Adrenal gland (tissue), 5 donors: ENCODE results near the gene IL18R1.

Experiments
- POLR2A ChIP-seq, 2 donors: fragments of 450-650 bp; IDR thresholded peaks; one replicate each; pipeline ENCODE4 v1.6.1; 2017; ENCODE audit warnings: antibody characterized with exemption in 2 of 2, mild to moderate bottlenecking in 2 of 2, moderate library complexity in 1 of 2
- TF ChIP-seq, protein P1 (sequence below), 6 experiments: fragments of 450-650 bp in 4 of 6; fragments of 200-600 bp in 2 of 6; sonication (generic) in 1 of 6; IDR thresholded peaks; 1 replicate in 5 of 6; 2 replicates in 1 of 6; pipeline versions ENCODE4 v1.5.1 to v1.8.0; 2016 to 2021; ENCODE audit warnings: antibody characterized with exemption in 6 of 6, mild to moderate bottlenecking in 2 of 6, moderate library complexity in 1 of 6
- donor health status: DM: no; HTN: no; CAD: no.

DNA sequence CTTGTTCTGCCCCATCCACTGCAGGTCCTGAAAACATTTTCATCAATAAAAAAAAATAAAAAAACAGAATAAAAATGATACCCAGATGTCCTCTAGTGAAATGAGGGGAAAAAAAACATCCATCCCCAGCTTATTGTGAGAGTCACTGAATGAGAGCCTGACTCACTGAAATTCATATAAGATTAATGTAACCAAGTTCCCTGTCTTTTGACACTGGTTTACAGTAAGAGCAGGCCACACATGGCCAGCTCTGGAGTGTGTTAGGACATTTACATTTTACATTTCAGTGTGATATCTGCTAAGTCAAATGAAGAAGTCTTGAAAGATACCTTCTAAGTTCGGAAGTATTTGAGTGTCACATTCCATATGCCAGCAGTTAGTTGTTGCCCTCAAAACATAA is 21.1 kb upstream of the IL18R1 start:
- TF ChIP-seq, protein P1, sequence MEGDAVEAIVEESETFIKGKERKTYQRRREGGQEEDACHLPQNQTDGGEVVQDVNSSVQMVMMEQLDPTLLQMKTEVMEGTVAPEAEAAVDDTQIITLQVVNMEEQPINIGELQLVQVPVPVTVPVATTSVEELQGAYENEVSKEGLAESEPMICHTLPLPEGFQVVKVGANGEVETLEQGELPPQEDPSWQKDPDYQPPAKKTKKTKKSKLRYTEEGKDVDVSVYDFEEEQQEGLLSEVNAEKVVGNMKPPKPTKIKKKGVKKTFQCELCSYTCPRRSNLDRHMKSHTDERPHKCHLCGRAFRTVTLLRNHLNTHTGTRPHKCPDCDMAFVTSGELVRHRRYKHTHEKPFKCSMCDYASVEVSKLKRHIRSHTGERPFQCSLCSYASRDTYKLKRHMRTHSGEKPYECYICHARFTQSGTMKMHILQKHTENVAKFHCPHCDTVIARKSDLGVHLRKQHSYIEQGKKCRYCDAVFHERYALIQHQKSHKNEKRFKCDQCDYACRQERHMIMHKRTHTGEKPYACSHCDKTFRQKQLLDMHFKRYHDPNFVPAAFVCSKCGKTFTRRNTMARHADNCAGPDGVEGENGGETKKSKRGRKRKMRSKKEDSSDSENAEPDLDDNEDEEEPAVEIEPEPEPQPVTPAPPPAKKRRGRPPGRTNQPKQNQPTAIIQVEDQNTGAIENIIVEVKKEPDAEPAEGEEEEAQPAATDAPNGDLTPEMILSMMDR (IDR thresholded peaks at IDR 0.05), result no peak
- no peak for TF ChIP-seq POLR2A (IDR thresholded peaks at IDR 0.05)
